KMS-11 (cell line): ENCODE results near the gene NBPF4.
"Not testable (repeated sequence)": the region's sequence is repeated elsewhere in the genome, so short reads cannot be mapped to it uniquely, and the experiment has no call there.

Source experiments
- H2AFZ ChIP-seq: fragments of 200-600 bp; sonication (generic); 2 replicates; pipeline ENCODE4 v1.6.1; 2016; ENCODE audit warnings: antibody characterized with exemption, mixed run types, low read depth
- H3K27ac ChIP-seq: fragments of 200-600 bp; sonication (generic); 2 replicates; pipeline ENCODE4 v1.6.1; 2016; ENCODE audit warnings: mild to moderate bottlenecking, mixed run types
- H3K27me3 ChIP-seq: fragments of 200-600 bp; sonication (generic); 2 replicates; pipeline ENCODE4 v1.6.1; 2017; ENCODE audit warnings: mild to moderate bottlenecking, low read depth, mixed run types, moderate library complexity; ENCODE audit not compliant: insufficient read depth
- H3K36me3 ChIP-seq: fragments of 200-600 bp; sonication (generic); 2 replicates; pipeline ENCODE4 v1.6.1; 2017; ENCODE audit warnings: mild to moderate bottlenecking, mixed run types; ENCODE audit not compliant: insufficient read depth
- H3K4me1 ChIP-seq: fragments of 200-600 bp; sonication (generic); 2 replicates; pipeline ENCODE4 v1.6.1; 2016; ENCODE audit warnings: mild to moderate bottlenecking, low read depth, mixed run types; ENCODE audit not compliant: poor library complexity, severe bottlenecking
- H3K4me2 ChIP-seq: fragments of 200-600 bp; sonication (generic); 2 replicates; pipeline ENCODE4 v1.7.0; 2016; ENCODE audit warnings: mild to moderate bottlenecking, mixed run types
- H3K4me3 ChIP-seq: fragments of 200-600 bp; sonication (generic); IDR thresholded peaks from 2 replicates; pipeline ENCODE4 v1.6.1; 2017; ENCODE audit warnings: low read depth, low read length, mixed read lengths; ENCODE audit not compliant: insufficient read depth
- H3K79me2 ChIP-seq: fragments of 200-600 bp; sonication (generic); 2 replicates; pipeline ENCODE4 v1.6.1; 2016; ENCODE audit warnings: low read depth, mixed run types; ENCODE audit not compliant: insufficient read depth
- H3K9ac ChIP-seq: fragments of 200-600 bp; sonication (generic); 2 replicates; pipeline ENCODE4 v1.6.1; 2016; ENCODE audit warnings: mild to moderate bottlenecking, mixed run types
- H4K20me1 ChIP-seq: fragments of 200-600 bp; sonication (generic); 2 replicates; pipeline ENCODE4 v1.6.1; 2016; ENCODE audit warnings: mild to moderate bottlenecking, mixed run types; ENCODE audit not compliant: insufficient read depth
- CTCF ChIP-seq: fragments of 200-600 bp; sonication (generic); conservative IDR thresholded peaks from 2 replicates; pipeline ENCODE4 v1.6.1; 2017; ENCODE audit warnings: low read depth, mild to moderate bottlenecking, antibody characterized with exemption, low read length, moderate library complexity, mixed read lengths

Gene NBPF4

GRCh38 chr1:108214641-108215465 lies 29.0 kb downstream of the NBPF4 start:
- TF ChIP-seq CTCF, result peak; percentile 54

DNA sequence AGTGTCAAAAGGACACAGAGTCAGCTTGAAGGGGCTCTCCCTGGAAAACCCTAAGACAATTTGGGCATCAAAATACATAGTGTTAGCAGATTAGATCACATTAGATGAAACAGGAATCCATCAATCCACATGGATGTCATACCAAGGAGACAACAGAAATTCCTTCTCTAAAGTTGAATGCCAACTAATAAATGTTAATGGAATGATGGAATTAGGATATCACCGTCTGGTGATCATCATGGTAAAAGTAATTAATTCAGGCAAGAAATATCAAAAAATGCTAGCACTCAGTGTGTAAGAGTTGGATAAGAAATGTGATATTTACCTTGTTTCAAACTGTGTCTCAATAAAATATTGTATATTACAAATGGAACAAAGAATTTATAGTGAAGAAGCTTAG lies 32.9 kb downstream of the NBPF4 start:
- Histone ChIP-seq H3K4me2 (no peak overlapping the region), H2AFZ (no peak overlapping the region), H3K9ac (no peak overlapping the region), H3K4me3 (no peak overlapping the region), H3K27me3 (no peaks in the 10 kb centered on the region), H4K20me1 (no peaks in the 10 kb centered on the region), H3K4me1 (no peaks in the 10 kb centered on the region), H3K36me3 (no peaks in the 10 kb centered on the region), H3K79me2 (no peaks in the 10 kb centered on the region), H3K27ac (no peak overlapping the region)
- TF ChIP-seq CTCF, result no peak

More at GRCh38 chr1:108214641-108215465, 29.0 kb downstream of the NBPF4 start:
- not testable (repeated sequence) for H3K36me3 ChIP-seq, H3K27ac ChIP-seq, H3K4me1 ChIP-seq, H4K20me1 ChIP-seq, H3K79me2 ChIP-seq, H2AFZ ChIP-seq, H3K9ac ChIP-seq, H3K4me2 ChIP-seq, H3K27me3 ChIP-seq, H3K4me3 ChIP-seq

GRCh38 chr1:108209456-108210108 lies 34.3 kb downstream of the NBPF4 start:
- Histone ChIP-seq H3K27ac (no peak overlapping the region), H3K4me1 (no peaks in the 10 kb centered on the region), H3K36me3 (no peaks in the 10 kb centered on the region), H3K9ac (no peak overlapping the region), H2AFZ (no peak overlapping the region), H3K4me3 (no peak overlapping the region), H3K4me2 (no peak overlapping the region), H3K79me2 (no peaks in the 10 kb centered on the region), H4K20me1 (no peaks in the 10 kb centered on the region), H3K27me3 (no peaks in the 10 kb centered on the region)
- no peak for TF ChIP-seq CTCF

DNA sequence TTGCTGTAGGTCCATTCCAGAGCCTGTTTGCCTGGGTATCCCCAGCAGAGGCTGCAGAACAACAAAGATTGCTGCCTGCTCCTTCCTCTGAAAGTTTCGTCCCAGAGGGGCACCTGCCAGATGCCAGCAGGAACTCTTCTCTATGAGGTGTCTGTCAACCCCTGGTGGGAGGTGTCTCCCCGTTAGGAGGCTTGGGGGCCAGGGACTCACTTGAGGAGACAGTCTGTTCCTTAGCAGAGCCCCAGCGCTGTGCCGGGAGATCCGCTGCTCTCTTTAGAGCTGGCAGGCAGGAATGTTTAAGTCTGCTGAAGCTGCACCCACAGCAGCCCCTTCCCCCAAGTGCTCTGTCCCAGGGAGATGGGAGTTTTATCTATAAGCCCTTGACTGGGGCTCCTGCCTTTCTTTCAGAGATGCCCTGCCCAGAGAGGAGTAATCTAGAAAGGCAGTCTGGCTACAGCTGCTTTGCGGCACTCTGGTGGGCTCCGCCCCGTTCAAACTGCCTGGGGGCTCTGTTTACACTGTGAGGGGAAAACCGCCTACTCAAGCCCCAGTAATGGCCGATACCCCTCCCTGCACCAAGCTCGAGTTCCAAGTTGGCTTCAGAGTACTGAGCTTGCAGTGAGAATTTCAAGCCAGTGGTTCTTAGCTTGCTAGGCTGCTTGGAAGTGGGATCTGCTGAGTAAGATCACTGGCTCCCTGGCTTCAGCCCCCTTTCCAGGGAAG lies 35.0 kb downstream of the NBPF4 start:
- Histone ChIP-seq H3K79me2 (no peaks in the 10 kb centered on the region), H2AFZ (no peak overlapping the region), H3K4me2 (no peak overlapping the region), H3K27me3 (no peaks in the 10 kb centered on the region), H3K9ac (no peak overlapping the region), H3K36me3 (no peaks in the 10 kb centered on the region), H4K20me1 (no peaks in the 10 kb centered on the region), H3K27ac (no peak overlapping the region), H3K4me1 (no peaks in the 10 kb centered on the region), H3K4me3 (no peak overlapping the region)
- TF ChIP-seq CTCF, result no peak

GRCh38 chr1:108203582-108203981 lies 40.3 kb downstream of the NBPF4 start:
- not testable (repeated sequence) for H3K4me2 ChIP-seq, H2AFZ ChIP-seq, H4K20me1 ChIP-seq, H3K4me1 ChIP-seq, H3K27ac ChIP-seq, H3K4me3 ChIP-seq, H3K36me3 ChIP-seq, H3K9ac ChIP-seq, H3K27me3 ChIP-seq
- peaks cover 10% of the 10 kb centered on the region for H3K79me2 ChIP-seq
